KG1 (cell line): Measurements from ENCODE around the gene CCDC91.
"Not testable (repeated sequence)": the region's sequence is repeated elsewhere in the genome, so short reads cannot be mapped to it uniquely, and the experiment has no call there.

Experiments used
- DNase-seq: peaks from one replicate; lab custom pipeline; 2025; lab: John Stamatoyannopoulos, UW

Gene CCDC91

GRCh38 chr12:28457785-28458184 is 267.5 kb downstream of the CCDC91 start:
- DNase-seq: no peak

- DNase-seq: no peak
Measured at GRCh38 chr12:28459481-28459880, 269.2 kb downstream of the CCDC91 start.

- DNase-seq: no peak
Measured at GRCh38 chr12:28460420-28461130, 270.3 kb downstream of the CCDC91 start.

GRCh38 chr12:28463396-28463795 is 273.1 kb downstream of the CCDC91 start:
- DNase-seq: no peak

GRCh38 chr12:28471762-28472161 is 281.5 kb downstream of the CCDC91 start:
- not testable (repeated sequence) for DNase-seq

GRCh38 chr12:28476206-28476605 is 285.9 kb downstream of the CCDC91 start:
- DNase-seq: not testable (repeated sequence)

GRCh38 chr12:28479097-28479496 is 288.8 kb downstream of the CCDC91 start:
- not testable (repeated sequence) for DNase-seq

GRCh38 chr12:28479683-28480082 is 289.4 kb downstream of the CCDC91 start:
- no peak for DNase-seq

GRCh38 chr12:28484156-28484555 is 293.9 kb downstream of the CCDC91 start:
- DNase-seq: no peak

- DNase-seq: no peak
Measured at GRCh38 chr12:28486521-28486920, 296.3 kb downstream of the CCDC91 start.

- DNase-seq: no peak
Measured at GRCh38 chr12:28489246-28489645, 299.0 kb downstream of the CCDC91 start.

- no peak for DNase-seq
Measured at GRCh38 chr12:28497889-28498411, 307.7 kb downstream of the CCDC91 start.

GRCh38 chr12:28498850-28499249 is 308.6 kb downstream of the CCDC91 start:
- DNase-seq: no peak

- DNase-seq: no peak
Measured at GRCh38 chr12:28500373-28501024, 310.2 kb downstream of the CCDC91 start.

GRCh38 chr12:28506271-28506670 is 316.0 kb downstream of the CCDC91 start:
- no peak for DNase-seq

GRCh38 chr12:28507033-28507432 is 316.8 kb downstream of the CCDC91 start:
- no peak for DNase-seq

GRCh38 chr12:28507867-28508266 is 317.6 kb downstream of the CCDC91 start:
- no peak for DNase-seq

- no peak for DNase-seq
Measured at GRCh38 chr12:28512406-28512805, 322.1 kb downstream of the CCDC91 start.

- DNase-seq: no peak
Measured at GRCh38 chr12:28512876-28513275, 322.6 kb downstream of the CCDC91 start.

- DNase-seq: no peak
Measured at GRCh38 chr12:28513983-28514382, 323.7 kb downstream of the CCDC91 start.

- no peak for DNase-seq
Measured at GRCh38 chr12:28517101-28517500, 326.8 kb downstream of the CCDC91 start.

- DNase-seq: no peak
Measured at GRCh38 chr12:28527631-28528249, 337.5 kb downstream of the CCDC91 start.

- DNase-seq: no peak
Measured at GRCh38 chr12:28535216-28535615, 345.0 kb downstream of the CCDC91 start.
